ENCODE results near the gene TEX14. TPM values are rescaled to one million over a fixed set of nuclear protein-coding genes. Genes with fewer than 3 reads are reported as not detected.
"Not testable (repeated sequence)": the region's sequence is repeated elsewhere in the genome, so short reads cannot be mapped to it uniquely, and the experiment has no call there.

Gene TEX14
- total RNA-seq, 2 donors from 2014 or later, result 0.92 TPM; not detected in 1

GRCh38 chr17:58688521-58688920 lies 3.3 kb downstream of the TEX14 start:
- ATAC-seq (ENCODE audit: insufficient number of reproducible peaks, low FRiP score, low read depth) (no peak), DNase-seq (ENCODE audit: low spot score) (no peak)
- TF ChIP-seq, protein P1, sequence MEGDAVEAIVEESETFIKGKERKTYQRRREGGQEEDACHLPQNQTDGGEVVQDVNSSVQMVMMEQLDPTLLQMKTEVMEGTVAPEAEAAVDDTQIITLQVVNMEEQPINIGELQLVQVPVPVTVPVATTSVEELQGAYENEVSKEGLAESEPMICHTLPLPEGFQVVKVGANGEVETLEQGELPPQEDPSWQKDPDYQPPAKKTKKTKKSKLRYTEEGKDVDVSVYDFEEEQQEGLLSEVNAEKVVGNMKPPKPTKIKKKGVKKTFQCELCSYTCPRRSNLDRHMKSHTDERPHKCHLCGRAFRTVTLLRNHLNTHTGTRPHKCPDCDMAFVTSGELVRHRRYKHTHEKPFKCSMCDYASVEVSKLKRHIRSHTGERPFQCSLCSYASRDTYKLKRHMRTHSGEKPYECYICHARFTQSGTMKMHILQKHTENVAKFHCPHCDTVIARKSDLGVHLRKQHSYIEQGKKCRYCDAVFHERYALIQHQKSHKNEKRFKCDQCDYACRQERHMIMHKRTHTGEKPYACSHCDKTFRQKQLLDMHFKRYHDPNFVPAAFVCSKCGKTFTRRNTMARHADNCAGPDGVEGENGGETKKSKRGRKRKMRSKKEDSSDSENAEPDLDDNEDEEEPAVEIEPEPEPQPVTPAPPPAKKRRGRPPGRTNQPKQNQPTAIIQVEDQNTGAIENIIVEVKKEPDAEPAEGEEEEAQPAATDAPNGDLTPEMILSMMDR (IDR thresholded peaks at IDR 0.05), result no peak
- H3K9me3 ChIP-seq, result no peaks in the 10 kb centered on the region
- H3K27ac ChIP-seq, result no peak overlapping the region
- no peak overlapping the region for H3K4me3 ChIP-seq
- no peaks in the 10 kb centered on the region for H3K36me3 ChIP-seq
- H3K4me1 ChIP-seq (ENCODE audit: control insufficient read depth in 1 of 2, low read depth in 2 of 2), result peaks cover 6 to 13% of the 10 kb centered on the region in 2 donors
- H3K27me3 ChIP-seq (replicated peaks; ENCODE audit: insufficient read depth), result no peaks in the 10 kb centered on the region

- no peak for DNase-seq (ENCODE audit: low spot score)
These were observed 4.9 kb downstream of the TEX14 start for GRCh38 chr17:58686980-58687379.

DNA sequence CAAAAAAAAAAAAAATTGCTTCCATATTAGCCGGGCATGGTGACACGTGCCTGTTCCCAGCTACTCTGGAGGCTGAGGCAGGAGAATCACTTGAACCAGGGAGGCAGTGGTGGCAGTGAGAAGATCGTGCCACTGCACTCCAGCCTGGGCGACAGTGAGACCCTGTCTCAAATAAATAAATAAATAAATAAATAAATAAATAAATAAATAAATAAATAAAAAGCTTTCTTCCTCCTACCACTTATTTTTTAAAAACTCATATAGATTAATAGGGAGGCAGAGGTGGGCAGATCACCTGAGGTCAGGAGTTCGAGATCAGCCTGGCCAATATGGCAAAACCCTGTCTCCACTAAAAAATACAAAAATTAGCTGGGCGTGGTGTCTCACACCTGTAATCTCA lies 7.4 kb downstream of the TEX14 start:
- not testable (repeated sequence) for H3K27me3 ChIP-seq (replicated peaks; ENCODE audit: insufficient read depth); H3K4me1 ChIP-seq (ENCODE audit: control insufficient read depth in 1 of 2, low read depth in 2 of 2); H3K36me3 ChIP-seq; H3K27ac ChIP-seq; H3K9me3 ChIP-seq; DNase-seq (ENCODE audit: low spot score); ATAC-seq (ENCODE audit: insufficient number of reproducible peaks, low FRiP score, low read depth); H3K4me3 ChIP-seq

More at GRCh38 chr17:58686980-58687379, 4.9 kb downstream of the TEX14 start:
- TF ChIP-seq, protein P1 (IDR thresholded peaks at IDR 0.05), result no peak
- no peak for ATAC-seq (ENCODE audit: insufficient number of reproducible peaks, low FRiP score, low read depth)
- Histone ChIP-seq H3K4me3 (no peak overlapping the region), H3K27me3 (replicated peaks; ENCODE audit: insufficient read depth) (no peaks in the 10 kb centered on the region), H3K9me3 (no peaks in the 10 kb centered on the region), H3K27ac (no peak overlapping the region), H3K4me1 (ENCODE audit: control insufficient read depth in 1 of 2, low read depth in 2 of 2) (peaks cover 0 to 2% of the 10 kb centered on the region in 2 donors), H3K36me3 (no peaks in the 10 kb centered on the region)

- ATAC-seq (ENCODE audit: insufficient number of reproducible peaks, low FRiP score, low read depth), result no peak
- H3K36me3 ChIP-seq, result no peaks in the 10 kb centered on the region
- no peak overlapping the region for H3K27ac ChIP-seq
- H3K4me3 ChIP-seq, result no peak overlapping the region
- TF ChIP-seq, protein P1 (IDR thresholded peaks at IDR 0.05), result no peak
- H3K9me3 ChIP-seq, result no peaks in the 10 kb centered on the region
- H3K4me1 ChIP-seq (ENCODE audit: control insufficient read depth in 1 of 2, low read depth in 2 of 2), result no peaks in the 10 kb centered on the region
- no peaks in the 10 kb centered on the region for H3K27me3 ChIP-seq (replicated peaks; ENCODE audit: insufficient read depth)
- DNase-seq (ENCODE audit: low spot score), result no peak
These were observed 7.8 kb downstream of the TEX14 start for GRCh38 chr17:58684003-58684402.

GRCh38 chr17:58680038-58680369 lies 11.8 kb downstream of the TEX14 start:
- Histone ChIP-seq H3K4me1 (ENCODE audit: control insufficient read depth in 1 of 2, low read depth in 2 of 2) (no peaks in the 10 kb centered on the region), H3K27me3 (replicated peaks; ENCODE audit: insufficient read depth) (no peaks in the 10 kb centered on the region), H3K36me3 (no peaks in the 10 kb centered on the region), H3K9me3 (no peaks in the 10 kb centered on the region), H3K4me3 (no peak overlapping the region), H3K27ac (no peak overlapping the region)
- TF ChIP-seq, protein P1 (IDR thresholded peaks at IDR 0.05), result no peak
- DNase-seq (ENCODE audit: low spot score) (no peak), ATAC-seq (ENCODE audit: insufficient number of reproducible peaks, low FRiP score, low read depth) (no peak)

- Histone ChIP-seq H3K27me3 (replicated peaks; ENCODE audit: insufficient read depth) (no peaks in the 10 kb centered on the region), H3K9me3 (no peaks in the 10 kb centered on the region), H3K27ac (no peak overlapping the region), H3K4me3 (no peak overlapping the region), H3K4me1 (ENCODE audit: control insufficient read depth in 1 of 2, low read depth in 2 of 2) (no peaks in the 10 kb centered on the region), H3K36me3 (no peaks in the 10 kb centered on the region)
- DNase-seq (ENCODE audit: low spot score) (no peak), ATAC-seq (ENCODE audit: insufficient number of reproducible peaks, low FRiP score, low read depth) (no peak)
- TF ChIP-seq, protein P1 (IDR thresholded peaks at IDR 0.05), result no peak
These were observed 12.4 kb downstream of the TEX14 start for GRCh38 chr17:58679263-58680037.

DNA sequence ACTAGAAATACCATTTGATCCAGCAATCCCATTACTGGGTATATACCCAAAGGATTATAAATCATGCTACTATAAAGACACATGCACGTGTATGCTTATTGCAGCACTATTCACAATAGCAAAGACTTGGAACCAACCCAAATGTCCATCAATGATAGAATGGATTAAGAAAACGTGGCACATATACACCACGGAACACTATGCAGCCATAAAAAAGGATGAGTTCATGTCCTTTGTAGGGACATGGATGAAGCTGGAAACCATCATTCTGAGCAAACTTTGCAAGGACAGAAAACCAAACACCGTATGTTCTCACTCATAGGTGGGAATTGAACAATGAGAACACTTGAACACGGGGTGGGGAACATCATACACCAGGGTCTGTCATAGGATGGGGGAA lies 13.6 kb downstream of the TEX14 start:
- H3K36me3 ChIP-seq; H3K4me1 ChIP-seq (ENCODE audit: control insufficient read depth in 1 of 2, low read depth in 2 of 2); H3K27ac ChIP-seq; H3K27me3 ChIP-seq (replicated peaks; ENCODE audit: insufficient read depth); ATAC-seq (ENCODE audit: insufficient number of reproducible peaks, low FRiP score, low read depth); DNase-seq (ENCODE audit: low spot score); H3K9me3 ChIP-seq; H3K4me3 ChIP-seq: not testable (repeated sequence)

Measured in thoracic aorta (tissue), 2 donors.